Type B pancreatic cell (in vitro differentiated cells): ENCODE measurements around the gene FARP1. TPM values are rescaled to one million over a fixed set of nuclear protein-coding genes. Genes with fewer than 3 reads are reported as not detected.

Source experiments
- DNase-seq: peaks from one replicate; pipeline ENCODE4 v3.0.0; 2021; ENCODE audit warnings: mixed read lengths; ENCODE audit not compliant: unreplicated experiment; ENCODE audit errors: extremely low spot score
- H3K27ac Mint-ChIP-seq: 2 replicates; pipeline ENCODE4 v1.8.0; 2021; ENCODE audit warnings: mild to moderate bottlenecking, mixed read lengths
- H3K27me3 Mint-ChIP-seq: 2 replicates; pipeline ENCODE4 v1.8.0; 2021; ENCODE audit warnings: mixed read lengths
- H3K36me3 Mint-ChIP-seq: 2 replicates; pipeline ENCODE4 v1.8.0; 2021; ENCODE audit warnings: mixed read lengths
- H3K4me1 Mint-ChIP-seq: one replicate; pipeline ENCODE4 v1.8.0; 2021; ENCODE audit warnings: mixed read lengths; ENCODE audit not compliant: unreplicated experiment
- H3K4me3 Mint-ChIP-seq: 2 replicates; pipeline ENCODE4 v1.8.0; 2021; ENCODE audit warnings: mild to moderate bottlenecking, mixed read lengths
- H3K9me3 Mint-ChIP-seq: 2 replicates; pipeline ENCODE4 v1.8.0; 2021; ENCODE audit warnings: mixed read lengths
- total RNA-seq: library from RNA; stranded (reverse); gene quantifications from 2 replicates; pipeline ENCODE4 v1.2.1, GENCODE V29; 2021; ENCODE audit warnings: low replicate concordance
- TF ChIP-seq, protein P1 (sequence below): fragments of 200-600 bp; sonication (generic); conservative IDR thresholded peaks from 2 replicates; pipeline ENCODE4 v1.5.0; 2021; ENCODE audit warnings: antibody characterized with exemption, mild to moderate bottlenecking

FARP1 gene
- total RNA-seq, 1 donor from 2014 or later: 195 TPM

DNA sequence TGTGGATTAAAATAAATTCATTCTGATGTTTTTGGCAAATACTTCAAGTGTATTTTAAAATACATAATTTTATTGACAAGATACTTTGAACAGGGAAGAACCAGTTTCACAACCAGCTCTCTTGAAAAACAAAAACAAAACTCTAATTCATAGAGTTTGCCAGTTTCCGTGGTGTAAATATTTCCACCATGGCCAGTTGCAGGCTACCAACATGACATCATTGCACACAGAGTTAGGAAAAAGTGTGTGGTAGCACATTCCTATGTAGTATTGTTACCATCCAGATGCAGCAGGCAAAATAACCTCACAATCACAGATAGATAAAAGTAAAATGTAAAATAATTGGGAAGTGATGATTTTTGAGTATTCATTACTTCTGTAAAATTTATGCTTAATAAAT, 41.9 kb downstream of the FARP1 start:
- TF ChIP-seq, protein P1, sequence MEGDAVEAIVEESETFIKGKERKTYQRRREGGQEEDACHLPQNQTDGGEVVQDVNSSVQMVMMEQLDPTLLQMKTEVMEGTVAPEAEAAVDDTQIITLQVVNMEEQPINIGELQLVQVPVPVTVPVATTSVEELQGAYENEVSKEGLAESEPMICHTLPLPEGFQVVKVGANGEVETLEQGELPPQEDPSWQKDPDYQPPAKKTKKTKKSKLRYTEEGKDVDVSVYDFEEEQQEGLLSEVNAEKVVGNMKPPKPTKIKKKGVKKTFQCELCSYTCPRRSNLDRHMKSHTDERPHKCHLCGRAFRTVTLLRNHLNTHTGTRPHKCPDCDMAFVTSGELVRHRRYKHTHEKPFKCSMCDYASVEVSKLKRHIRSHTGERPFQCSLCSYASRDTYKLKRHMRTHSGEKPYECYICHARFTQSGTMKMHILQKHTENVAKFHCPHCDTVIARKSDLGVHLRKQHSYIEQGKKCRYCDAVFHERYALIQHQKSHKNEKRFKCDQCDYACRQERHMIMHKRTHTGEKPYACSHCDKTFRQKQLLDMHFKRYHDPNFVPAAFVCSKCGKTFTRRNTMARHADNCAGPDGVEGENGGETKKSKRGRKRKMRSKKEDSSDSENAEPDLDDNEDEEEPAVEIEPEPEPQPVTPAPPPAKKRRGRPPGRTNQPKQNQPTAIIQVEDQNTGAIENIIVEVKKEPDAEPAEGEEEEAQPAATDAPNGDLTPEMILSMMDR: no peak
- Mint-ChIP-seq H3K36me3 (peaks cover 26% of the 10 kb centered on the region), H3K9me3 (no peaks in the 10 kb centered on the region), H3K27ac (no peak overlapping the region), H3K4me3 (no peak overlapping the region), H3K4me1 (peaks cover 26% of the 10 kb centered on the region), H3K27me3 (no peaks in the 10 kb centered on the region)
- no peak for DNase-seq

DNA sequence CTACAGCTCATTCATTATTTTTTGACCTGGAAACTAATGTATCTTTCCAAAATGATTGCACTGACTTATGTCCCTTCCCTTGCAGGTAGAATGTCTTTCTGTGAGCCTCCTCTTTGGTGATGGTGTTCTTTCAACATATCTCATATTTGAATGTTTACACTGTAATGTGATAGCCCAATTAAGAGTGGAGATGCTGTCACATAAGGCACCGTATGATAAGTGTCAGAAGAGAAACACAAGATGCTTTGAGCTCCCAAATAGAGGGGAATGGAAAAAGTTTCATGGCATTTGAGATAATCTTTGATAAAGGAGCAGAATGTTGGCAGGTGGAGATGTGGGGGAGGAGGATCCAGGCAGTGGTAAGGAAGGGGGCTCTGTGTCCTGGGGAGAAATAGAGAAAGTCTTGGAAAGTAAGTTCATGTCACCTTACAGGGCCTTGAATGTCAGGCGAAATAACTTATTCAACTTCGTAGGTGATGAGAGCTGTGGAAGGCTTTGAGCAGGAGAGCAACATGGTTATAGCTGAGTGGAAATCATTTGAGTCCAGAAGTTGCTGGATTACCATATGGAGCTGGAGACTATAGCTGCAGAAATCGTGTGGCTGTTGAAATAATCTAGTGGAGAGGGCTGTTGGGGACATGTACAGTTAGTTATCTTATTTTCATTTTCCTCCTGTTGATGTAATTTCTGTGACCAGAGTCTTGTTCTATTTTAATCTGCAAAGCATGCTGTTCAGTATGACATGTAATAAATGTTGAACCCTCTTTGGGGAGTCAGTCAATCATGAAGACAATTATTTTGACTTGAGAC, 44.5 kb downstream of the FARP1 start:
- no peaks in the 10 kb centered on the region for H3K9me3 Mint-ChIP-seq
- no peak for DNase-seq
- H3K4me3 Mint-ChIP-seq: no peak overlapping the region
- TF ChIP-seq, protein P1: no peak
- peak overlapping the region; percentile 42 for H3K27ac Mint-ChIP-seq
- peaks cover 13% of the 10 kb centered on the region for H3K36me3 Mint-ChIP-seq
- H3K4me1 Mint-ChIP-seq: peaks cover 39% of the 10 kb centered on the region
- no peaks in the 10 kb centered on the region for H3K27me3 Mint-ChIP-seq

DNA sequence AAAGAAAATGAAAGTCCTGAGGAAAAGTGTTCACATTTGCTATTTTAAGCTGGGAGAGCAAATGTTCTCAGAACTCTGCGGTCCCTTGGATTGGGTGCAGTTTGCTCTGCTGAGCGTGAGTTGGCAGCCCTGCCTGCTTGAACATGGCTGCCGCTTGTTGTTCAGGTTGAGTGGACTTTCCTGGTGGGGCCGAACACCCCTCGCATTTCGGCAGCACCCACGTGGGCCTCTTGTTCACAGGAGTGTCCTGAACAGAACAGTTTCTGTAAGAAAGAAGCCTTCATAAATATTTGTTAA, 45.0 kb downstream of the FARP1 start:
- Mint-ChIP-seq H3K27me3 (no peaks in the 10 kb centered on the region), H3K4me1 (peaks cover 39% of the 10 kb centered on the region), H3K4me3 (no peak overlapping the region), H3K27ac (peak overlapping the region; percentile 42), H3K9me3 (no peaks in the 10 kb centered on the region), H3K36me3 (peaks cover 13% of the 10 kb centered on the region)
- TF ChIP-seq, protein P1: no peak
- no peak for DNase-seq

DNA sequence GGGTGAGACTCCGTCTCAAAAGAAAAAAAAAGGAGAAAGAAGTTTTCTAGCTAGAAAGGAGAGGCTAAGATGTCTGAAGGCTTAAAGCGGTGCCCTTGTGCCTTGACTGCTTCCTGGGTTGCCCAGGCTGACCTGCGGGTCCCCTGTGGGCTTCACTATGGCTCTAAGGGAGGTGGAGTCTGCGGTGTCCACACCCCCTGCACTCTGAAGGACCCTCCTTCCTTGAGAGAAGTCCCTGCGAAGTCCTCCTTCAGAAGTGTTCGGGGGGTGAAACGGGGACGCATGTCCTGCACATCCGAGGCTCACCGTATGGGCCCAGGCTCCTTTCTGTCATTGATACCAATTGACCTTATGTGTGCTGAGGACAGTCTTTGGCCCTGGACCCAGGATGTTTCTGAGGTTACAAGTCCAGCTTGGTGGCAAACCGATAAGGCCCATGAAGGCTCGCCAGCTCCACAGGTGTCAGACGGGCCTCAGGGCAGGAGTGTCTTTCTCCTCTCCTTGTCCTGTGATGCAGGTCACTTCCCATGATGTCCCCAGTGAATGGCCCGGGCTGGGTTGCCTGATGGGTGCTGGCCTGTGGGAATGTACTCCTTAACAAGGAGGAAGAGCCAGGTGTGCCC, 45.8 kb downstream of the FARP1 start:
- TF ChIP-seq, protein P1: no peak
- no peak for DNase-seq
- no peak overlapping the region for H3K4me3 Mint-ChIP-seq
- no peaks in the 10 kb centered on the region for H3K27me3 Mint-ChIP-seq
- H3K27ac Mint-ChIP-seq: no peak overlapping the region
- H3K36me3 Mint-ChIP-seq: peaks cover 13% of the 10 kb centered on the region
- peaks cover 37% of the 10 kb centered on the region for H3K4me1 Mint-ChIP-seq
- no peaks in the 10 kb centered on the region for H3K9me3 Mint-ChIP-seq

DNA sequence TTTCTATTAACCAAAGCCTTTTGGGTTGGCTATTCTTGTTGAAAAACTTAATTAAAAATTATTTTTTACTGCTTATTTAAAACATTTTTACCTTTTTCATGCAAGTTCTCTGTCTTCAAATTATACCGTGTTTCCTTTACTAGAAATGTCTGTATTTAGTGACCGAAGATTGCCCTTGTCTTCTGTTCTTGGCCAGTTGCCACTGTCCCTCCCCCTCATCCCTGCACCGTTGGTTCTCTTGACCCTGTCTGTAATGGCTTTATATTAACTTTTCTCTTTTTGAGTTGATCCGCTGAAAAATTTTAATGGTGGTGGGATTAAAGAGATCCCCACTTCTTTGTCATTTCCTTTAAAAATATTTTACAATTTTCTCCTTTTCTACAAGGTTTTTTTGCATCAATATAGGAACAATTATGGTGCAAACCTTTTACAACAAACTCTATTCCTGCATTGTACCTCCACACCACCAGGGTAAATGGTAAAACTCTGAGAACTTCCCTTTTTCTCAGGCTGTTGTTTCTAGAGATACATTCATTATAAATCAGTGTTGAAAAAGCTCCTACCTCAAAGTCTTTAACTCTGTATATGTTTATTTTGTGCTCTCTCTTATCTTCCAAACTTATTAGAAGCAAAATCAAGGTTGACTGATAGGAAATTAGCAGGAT, 47.1 kb downstream of the FARP1 start:
- Mint-ChIP-seq H3K27ac (peak overlapping the region; percentile 46), H3K4me3 (peak overlapping the region; percentile 37), H3K36me3 (peaks cover 13% of the 10 kb centered on the region), H3K9me3 (no peaks in the 10 kb centered on the region), H3K27me3 (no peaks in the 10 kb centered on the region), H3K4me1 (peaks cover 34% of the 10 kb centered on the region)
- no peak for DNase-seq
- TF ChIP-seq, protein P1: peak; percentile 53
